ENCODE results near the gene ANOS1. TPM values are rescaled to one million over a fixed set of nuclear protein-coding genes. Genes with fewer than 3 reads are reported as not detected.
A peak's percentile ranks its signal among the peaks of the same experiment; 100 is the strongest.

ANOS1 gene
- total RNA-seq, 1 experiment from 2014 or later: 0.05 TPM

DNA sequence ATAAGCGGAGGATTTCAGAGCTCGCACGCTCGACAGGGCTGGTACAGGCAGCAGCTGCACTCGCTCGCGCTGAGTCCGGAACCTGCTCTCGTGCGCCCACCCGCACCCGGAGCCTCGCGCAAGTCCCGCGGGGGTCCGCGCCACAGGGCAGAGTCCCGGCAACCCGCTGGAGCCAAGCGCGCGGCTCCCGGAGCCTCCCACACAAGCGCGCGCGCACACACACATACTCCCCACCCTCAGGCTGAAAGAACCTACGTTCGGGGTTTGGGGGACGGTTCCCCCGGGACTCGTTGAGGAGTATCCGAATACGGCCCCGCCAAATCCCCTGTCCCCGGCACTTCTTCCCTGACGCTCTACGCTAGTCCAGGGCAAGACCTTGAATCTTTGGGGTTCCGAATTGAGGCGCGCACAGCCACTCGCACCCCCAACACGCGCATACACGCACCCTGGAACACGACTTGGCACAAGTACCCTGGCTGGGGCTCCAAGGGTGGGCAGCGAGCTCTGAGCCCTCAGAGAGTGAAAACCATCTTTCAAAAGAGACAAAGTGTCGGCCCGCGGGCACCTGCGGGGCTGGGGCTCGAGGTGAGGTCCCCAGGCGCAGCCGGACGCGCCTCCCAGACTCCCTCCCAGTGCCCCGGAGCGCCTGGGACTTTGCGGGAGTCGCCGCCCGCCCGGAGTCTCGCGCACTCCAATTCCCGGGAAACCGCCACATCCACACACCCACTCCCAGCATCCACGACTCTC is 952 bp downstream of the ANOS1 start:
- ChIA-PET CTCF (interaction anchor here (0.6 kb wide), 1 partner anchor 8 kb away, joined by 3 read pairs; no protein-coding TSS in a partner anchor), POLR2A (no interaction called here)
- BruUV-seq (replicated peaks): no TSS peak
- H3K9me3 Mint-ChIP-seq (ENCODE audit: unreplicated experiment): peaks cover 8% of the 10 kb centered on the region
- peaks cover 8% of the 10 kb centered on the region for H3K27me3 Mint-ChIP-seq (ENCODE audit: insufficient read depth, unreplicated experiment)
- H3K4me3 Mint-ChIP-seq (ENCODE audit: unreplicated experiment): peak overlapping the region; percentile 62
- no peak overlapping the region for H3K27ac Mint-ChIP-seq (ENCODE audit: low read depth, unreplicated experiment)
- TF ChIP-seq, protein P1, sequence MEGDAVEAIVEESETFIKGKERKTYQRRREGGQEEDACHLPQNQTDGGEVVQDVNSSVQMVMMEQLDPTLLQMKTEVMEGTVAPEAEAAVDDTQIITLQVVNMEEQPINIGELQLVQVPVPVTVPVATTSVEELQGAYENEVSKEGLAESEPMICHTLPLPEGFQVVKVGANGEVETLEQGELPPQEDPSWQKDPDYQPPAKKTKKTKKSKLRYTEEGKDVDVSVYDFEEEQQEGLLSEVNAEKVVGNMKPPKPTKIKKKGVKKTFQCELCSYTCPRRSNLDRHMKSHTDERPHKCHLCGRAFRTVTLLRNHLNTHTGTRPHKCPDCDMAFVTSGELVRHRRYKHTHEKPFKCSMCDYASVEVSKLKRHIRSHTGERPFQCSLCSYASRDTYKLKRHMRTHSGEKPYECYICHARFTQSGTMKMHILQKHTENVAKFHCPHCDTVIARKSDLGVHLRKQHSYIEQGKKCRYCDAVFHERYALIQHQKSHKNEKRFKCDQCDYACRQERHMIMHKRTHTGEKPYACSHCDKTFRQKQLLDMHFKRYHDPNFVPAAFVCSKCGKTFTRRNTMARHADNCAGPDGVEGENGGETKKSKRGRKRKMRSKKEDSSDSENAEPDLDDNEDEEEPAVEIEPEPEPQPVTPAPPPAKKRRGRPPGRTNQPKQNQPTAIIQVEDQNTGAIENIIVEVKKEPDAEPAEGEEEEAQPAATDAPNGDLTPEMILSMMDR (IDR thresholded peaks at IDR 0.05; ENCODE audit: unreplicated experiment): no peak
- H3K36me3 Mint-ChIP-seq (ENCODE audit: insufficient read depth, unreplicated experiment): no peaks in the 10 kb centered on the region
- intact Hi-C loops (cut with micrococcal nuclease): no loop called here
- DNase-seq (ENCODE audit: unreplicated experiment): no peak
- H3K4me1 Mint-ChIP-seq (ENCODE audit: insufficient read depth, unreplicated experiment): no peaks in the 10 kb centered on the region

DNA sequence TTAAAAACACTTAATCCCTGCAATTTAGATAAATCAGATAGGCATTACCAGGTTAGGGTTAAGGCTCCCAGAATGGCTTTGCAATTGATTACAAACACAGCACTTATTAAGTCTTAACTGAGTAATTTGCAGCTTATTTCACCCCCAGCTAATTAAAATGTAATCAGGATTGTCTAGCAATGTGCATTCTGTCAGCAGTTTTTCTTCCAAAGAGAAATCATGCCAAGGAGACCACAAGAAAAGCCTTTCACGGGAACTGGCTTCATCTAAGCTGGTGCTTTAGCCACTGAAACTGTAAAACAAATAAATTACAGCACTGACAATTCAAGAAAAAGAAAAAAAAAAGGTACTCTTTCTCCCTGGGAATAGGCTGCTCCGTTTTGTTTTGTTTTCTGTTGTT is 2.1 kb downstream of the ANOS1 start:
- POLR2A ChIA-PET: no interaction called here
- CTCF ChIA-PET: interaction anchor here (0.7 to 1.2 kb wide), 5 partner anchors 9 to 737 kb away, joined by 3 to 5 read pairs (median 3); no protein-coding TSS in a partner anchor
- Mint-ChIP-seq H3K27me3 (ENCODE audit: insufficient read depth, unreplicated experiment) (peaks cover 8% of the 10 kb centered on the region), H3K27ac (ENCODE audit: low read depth, unreplicated experiment) (no peak overlapping the region), H3K4me3 (ENCODE audit: unreplicated experiment) (no peak overlapping the region), H3K36me3 (ENCODE audit: insufficient read depth, unreplicated experiment) (no peaks in the 10 kb centered on the region), H3K4me1 (ENCODE audit: insufficient read depth, unreplicated experiment) (no peaks in the 10 kb centered on the region), H3K9me3 (ENCODE audit: unreplicated experiment) (peaks cover 8% of the 10 kb centered on the region)
- intact Hi-C loops (cut with micrococcal nuclease): no loop called here
- TF ChIP-seq, protein P1 (IDR thresholded peaks at IDR 0.05; ENCODE audit: unreplicated experiment): no peak
- no peak for DNase-seq (ENCODE audit: unreplicated experiment)
- no TSS peak for BruUV-seq (replicated peaks)

DNA sequence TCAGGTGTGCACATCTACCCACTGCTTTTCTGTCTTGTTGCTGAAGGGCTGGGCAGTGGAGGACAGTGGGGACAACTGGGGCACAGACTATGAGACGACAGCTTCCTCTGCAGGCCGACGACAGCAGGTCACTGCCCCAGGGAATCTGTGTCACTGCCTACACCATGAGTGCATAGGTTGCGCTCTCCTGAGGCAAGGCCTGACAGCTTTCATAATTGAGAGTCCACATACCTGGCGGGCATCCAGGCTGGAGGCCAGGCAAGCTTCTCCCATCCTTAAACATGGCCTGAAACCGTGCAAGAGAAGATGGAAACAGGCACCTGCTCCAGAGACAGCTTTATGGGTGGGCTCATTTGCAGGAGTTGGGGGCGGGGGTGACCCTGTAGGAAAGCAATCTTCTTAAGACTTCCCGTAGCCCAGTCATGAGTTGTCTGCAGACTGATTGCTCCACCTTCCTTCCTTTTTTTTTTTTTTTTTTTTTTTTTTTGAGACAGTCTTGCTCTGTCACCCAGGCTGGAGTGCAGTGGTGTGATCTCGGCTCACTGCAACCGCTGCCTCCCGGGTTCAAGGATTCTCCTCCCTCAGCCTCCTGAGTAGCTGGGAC is 2.9 kb downstream of the ANOS1 start:
- H3K27me3 Mint-ChIP-seq (ENCODE audit: insufficient read depth, unreplicated experiment): peaks cover 8% of the 10 kb centered on the region
- BruUV-seq (replicated peaks): no TSS peak
- H3K9me3 Mint-ChIP-seq (ENCODE audit: unreplicated experiment): peaks cover 13% of the 10 kb centered on the region
- no peaks in the 10 kb centered on the region for H3K4me1 Mint-ChIP-seq (ENCODE audit: insufficient read depth, unreplicated experiment)
- ChIA-PET CTCF (interaction anchor here (1.2 to 1.5 kb wide), 2 partner anchors 9 kb away, joined by 5 to 8 read pairs; no protein-coding TSS in a partner anchor), POLR2A (no interaction called here)
- intact Hi-C loops (cut with micrococcal nuclease): no loop called here
- no peak overlapping the region for H3K4me3 Mint-ChIP-seq (ENCODE audit: unreplicated experiment)
- no peak overlapping the region for H3K27ac Mint-ChIP-seq (ENCODE audit: low read depth, unreplicated experiment)
- H3K36me3 Mint-ChIP-seq (ENCODE audit: insufficient read depth, unreplicated experiment): no peaks in the 10 kb centered on the region
- peak; percentile 19 for DNase-seq (ENCODE audit: unreplicated experiment)
- TF ChIP-seq, protein P1 (IDR thresholded peaks at IDR 0.05; ENCODE audit: unreplicated experiment): no peak

DNA sequence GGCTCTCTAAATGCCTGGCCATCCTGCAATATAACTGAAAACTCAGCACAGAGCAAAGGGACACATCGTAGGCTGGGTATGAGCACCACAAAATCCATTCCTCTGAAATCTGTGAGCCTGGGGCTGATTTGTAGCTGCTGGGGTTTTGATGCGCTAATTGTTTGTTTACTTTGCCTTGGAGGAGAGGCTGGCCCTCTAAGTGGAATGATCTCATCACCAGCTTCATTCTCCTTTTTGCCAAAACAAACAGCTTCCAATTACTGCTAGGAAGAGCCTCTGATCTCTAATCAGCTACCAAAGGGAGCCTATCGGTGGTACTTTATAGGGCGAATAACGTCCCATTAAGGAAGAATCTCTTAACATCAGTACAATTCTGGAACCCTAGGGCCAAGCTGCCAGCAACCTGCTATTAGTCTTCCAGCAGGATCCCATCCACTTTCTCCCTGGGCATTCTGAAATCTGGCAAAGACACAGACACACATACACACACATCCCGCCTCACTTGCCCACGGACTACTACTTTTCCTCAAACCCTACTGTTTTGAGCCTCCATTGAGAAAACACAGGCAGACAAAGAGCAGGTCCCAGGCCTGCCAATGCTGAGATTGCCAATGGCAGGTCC is 5.8 kb downstream of the ANOS1 start:
- TF ChIP-seq, protein P1 (IDR thresholded peaks at IDR 0.05; ENCODE audit: unreplicated experiment): no peak
- ChIA-PET POLR2A (no interaction called here), CTCF (interaction anchor here (0.5 to 0.6 kb wide), 2 partner anchors 18 to 68 kb away, joined by 3 read pairs; no protein-coding TSS in a partner anchor)
- no peak overlapping the region for H3K4me3 Mint-ChIP-seq (ENCODE audit: unreplicated experiment)
- intact Hi-C loops (cut with micrococcal nuclease): no loop called here
- peaks cover 8% of the 10 kb centered on the region for H3K9me3 Mint-ChIP-seq (ENCODE audit: unreplicated experiment)
- H3K4me1 Mint-ChIP-seq (ENCODE audit: insufficient read depth, unreplicated experiment): no peaks in the 10 kb centered on the region
- peaks cover 7% of the 10 kb centered on the region for H3K27me3 Mint-ChIP-seq (ENCODE audit: insufficient read depth, unreplicated experiment)
- peak; percentile 43 for DNase-seq (ENCODE audit: unreplicated experiment)
- no peaks in the 10 kb centered on the region for H3K36me3 Mint-ChIP-seq (ENCODE audit: insufficient read depth, unreplicated experiment)
- H3K27ac Mint-ChIP-seq (ENCODE audit: low read depth, unreplicated experiment): no peak overlapping the region
- BruUV-seq (replicated peaks): no TSS peak
